Tibial nerve (tissue), 4 donors: ENCODE results near the gene STMN3.

Experiments
- CTCF ChIP-seq, 5 experiments: fragments of 200-600 bp in 3 of 5; fragments of 450-650 bp in 2 of 5; sonication (generic) in 3 of 5; IDR thresholded peaks; one replicate each; pipeline ENCODE4 v1.5.1; 2016 to 2019; ENCODE audit warnings: antibody characterized with exemption in 5 of 5, mild to moderate bottlenecking in 3 of 5, moderate library complexity in 2 of 5
- EP300 ChIP-seq, 2 donors: sonication (generic); formaldehyde crosslinking; IDR thresholded peaks; one replicate each; pipeline ENCODE4 v1.6.1; 2017; ENCODE audit warnings: antibody characterized with exemption in 2 of 2, mild to moderate bottlenecking in 1 of 2
- POLR2A ChIP-seq, 2 donors: fragments of 450-650 bp; IDR thresholded peaks; one replicate each; pipeline ENCODE4 v1.6.1; 2017; ENCODE audit warnings: antibody characterized with exemption in 2 of 2, mild to moderate bottlenecking in 2 of 2, moderate library complexity in 2 of 2

GRCh38 chr20:63681609-63682142 lies 28.5 kb upstream of the STMN3 start:
- no peak for TF ChIP-seq CTCF (IDR thresholded peaks at IDR 0.05)
- no peak for TF ChIP-seq EP300 (IDR thresholded peaks at IDR 0.05)
- no peak for TF ChIP-seq POLR2A (IDR thresholded peaks at IDR 0.05)
